GM12872 (cell line): ENCODE data around the gene WTAP.

Experiments
- TF ChIP-seq, protein P1 (sequence below): IDR thresholded peaks from 3 replicates; pipeline ENCODE4 v1.5.1; 2011; ENCODE audit warnings: low read depth, mild to moderate bottlenecking, low read length, moderate library complexity; ENCODE audit not compliant: insufficient read depth

WTAP gene

DNA sequence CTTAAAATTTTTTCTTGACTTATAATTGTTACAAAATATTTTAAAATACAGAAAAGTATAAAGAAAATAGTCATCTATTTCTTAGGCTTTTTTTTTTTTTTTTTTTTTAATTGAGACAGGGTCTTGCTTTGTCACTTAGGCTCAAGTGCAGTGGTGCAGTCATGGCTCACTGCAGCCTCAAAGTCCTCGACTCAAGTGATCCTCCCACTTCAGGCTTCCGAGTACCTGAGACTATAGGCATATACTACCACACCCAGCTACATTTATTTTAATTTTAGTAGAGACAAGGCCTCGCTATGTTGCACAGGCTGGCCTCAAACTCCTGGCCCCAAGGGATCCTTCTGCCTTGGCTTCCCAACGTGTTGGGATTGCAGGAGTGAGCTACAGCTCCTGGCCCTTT, 29.2 kb downstream of the WTAP start:
- TF ChIP-seq, protein P1, sequence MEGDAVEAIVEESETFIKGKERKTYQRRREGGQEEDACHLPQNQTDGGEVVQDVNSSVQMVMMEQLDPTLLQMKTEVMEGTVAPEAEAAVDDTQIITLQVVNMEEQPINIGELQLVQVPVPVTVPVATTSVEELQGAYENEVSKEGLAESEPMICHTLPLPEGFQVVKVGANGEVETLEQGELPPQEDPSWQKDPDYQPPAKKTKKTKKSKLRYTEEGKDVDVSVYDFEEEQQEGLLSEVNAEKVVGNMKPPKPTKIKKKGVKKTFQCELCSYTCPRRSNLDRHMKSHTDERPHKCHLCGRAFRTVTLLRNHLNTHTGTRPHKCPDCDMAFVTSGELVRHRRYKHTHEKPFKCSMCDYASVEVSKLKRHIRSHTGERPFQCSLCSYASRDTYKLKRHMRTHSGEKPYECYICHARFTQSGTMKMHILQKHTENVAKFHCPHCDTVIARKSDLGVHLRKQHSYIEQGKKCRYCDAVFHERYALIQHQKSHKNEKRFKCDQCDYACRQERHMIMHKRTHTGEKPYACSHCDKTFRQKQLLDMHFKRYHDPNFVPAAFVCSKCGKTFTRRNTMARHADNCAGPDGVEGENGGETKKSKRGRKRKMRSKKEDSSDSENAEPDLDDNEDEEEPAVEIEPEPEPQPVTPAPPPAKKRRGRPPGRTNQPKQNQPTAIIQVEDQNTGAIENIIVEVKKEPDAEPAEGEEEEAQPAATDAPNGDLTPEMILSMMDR = no peak

DNA sequence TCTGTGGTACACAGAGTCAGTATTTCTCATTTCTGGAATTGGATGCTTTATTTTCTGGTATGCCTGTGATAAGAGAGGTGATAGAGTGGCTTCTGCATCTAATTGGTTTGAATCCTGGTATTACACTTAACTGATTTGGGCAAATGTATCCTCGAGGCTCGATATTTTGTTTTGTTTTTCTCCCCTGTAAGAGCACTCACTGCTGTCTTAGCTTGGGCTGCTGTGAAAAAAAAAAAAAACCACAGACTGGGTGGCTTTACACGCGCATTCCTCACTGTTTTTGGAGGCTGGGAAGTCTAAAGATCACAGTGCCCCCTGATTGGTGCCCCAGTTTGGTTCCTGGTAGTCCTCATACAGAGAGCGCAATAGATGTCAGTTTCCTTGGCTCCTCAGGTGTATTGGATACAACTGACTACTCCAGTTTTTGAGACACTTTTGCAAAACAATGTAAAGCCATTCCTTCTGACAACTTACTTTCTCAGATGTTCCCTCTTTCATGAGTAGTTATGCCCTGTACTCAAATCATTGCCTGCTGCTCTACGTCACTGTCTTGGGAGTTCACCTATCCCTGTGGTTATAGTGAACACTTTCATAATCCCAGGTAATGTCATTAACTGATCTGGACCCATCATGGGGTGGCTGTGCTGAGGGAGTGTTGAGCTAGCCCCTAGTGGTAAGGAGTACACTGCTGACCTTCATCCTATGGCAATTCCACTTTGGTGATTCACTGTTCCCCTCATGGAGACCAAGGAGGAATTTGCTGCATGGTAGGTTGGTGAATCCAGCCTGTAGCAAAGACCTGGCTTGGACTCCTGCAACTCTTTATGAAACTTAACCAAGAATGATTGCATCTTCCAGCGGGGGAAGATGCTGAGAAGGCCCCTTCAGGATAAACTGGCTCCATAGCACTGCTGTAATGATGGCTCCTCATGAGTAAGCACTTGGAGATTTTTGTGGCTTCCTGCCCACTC, 31.0 kb downstream of the WTAP start:
- TF ChIP-seq, protein P1 = peak; percentile 26; the same call in 1 of the 3 replicates

DNA sequence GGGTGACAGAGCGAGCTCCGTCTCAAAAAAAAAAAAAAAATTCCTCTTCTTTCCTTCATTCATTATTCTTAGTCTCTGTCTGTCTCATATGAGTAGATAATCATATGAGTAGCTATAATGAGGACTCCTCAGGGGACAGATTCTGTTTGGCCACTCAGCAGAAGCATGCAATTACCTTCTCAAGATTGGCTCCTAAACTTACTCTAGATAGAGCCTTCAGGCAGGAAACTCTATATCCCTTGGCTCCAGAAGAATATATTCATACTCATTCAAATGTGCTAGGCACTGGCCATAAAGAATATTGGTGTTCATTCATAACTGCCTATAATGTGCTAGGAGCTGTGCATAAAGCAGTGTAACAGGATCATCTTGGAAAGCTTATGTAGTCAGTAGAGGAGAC, 32.3 kb downstream of the WTAP start:
- TF ChIP-seq, protein P1 = no peak

DNA sequence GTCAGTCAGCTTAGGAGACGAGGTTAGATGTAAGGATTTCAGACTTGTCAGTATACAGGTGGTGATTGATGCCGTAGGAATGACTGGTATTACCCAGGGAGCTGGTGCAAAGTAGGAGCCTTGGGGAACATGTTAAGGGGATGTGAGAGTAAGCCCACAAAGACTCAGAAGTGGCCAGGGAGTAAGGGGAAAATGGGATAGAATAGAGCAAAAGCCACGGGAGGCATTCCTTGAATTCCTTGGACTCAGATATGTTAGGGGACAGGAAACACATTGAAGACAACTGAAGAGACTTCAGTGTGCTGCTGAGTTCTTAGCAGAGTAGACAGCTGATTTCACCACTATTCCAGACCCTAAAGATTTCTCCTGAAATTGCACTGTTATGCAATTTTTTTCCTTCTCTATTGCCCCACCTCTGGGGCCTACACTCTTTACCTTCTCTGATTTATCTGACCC, 33.3 kb downstream of the WTAP start:
- TF ChIP-seq, protein P1 = no peak

DNA sequence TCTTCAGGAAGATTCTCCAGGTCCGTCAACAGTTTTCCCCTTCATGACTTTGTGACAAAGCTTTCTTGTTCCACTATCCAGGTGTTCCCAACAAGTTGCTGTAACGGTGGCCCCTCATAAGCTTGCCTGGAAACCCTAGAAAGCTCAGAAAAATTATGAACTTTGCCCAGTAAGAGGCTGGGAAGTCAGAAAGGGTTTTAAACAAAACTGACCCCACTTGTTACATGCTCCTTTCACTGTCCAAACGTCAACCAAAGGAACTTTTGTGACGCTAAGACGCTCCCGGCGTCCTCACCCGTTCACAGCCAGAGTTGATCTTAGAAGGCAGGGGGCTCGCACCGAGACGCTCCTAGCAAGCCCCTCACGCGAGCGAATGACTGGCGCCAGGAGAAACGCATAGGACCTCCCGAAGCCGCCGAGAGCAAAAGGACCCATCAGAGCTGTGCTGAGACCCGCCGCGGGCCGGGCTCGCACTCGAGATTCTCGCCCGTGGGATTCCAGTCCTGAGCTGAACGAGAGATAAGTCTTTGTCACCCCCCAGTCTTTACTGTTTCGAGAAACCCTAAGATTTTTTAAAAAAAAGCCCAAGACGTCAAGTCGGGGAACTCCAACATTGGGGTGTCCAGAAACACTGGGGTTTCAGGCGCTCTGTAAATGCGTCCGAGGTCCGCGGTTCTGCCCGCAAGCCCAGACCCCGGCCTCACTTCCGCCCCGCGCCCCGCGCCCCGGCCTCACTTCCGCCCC, 34.0 kb downstream of the WTAP start:
- TF ChIP-seq, protein P1 = no peak

DNA sequence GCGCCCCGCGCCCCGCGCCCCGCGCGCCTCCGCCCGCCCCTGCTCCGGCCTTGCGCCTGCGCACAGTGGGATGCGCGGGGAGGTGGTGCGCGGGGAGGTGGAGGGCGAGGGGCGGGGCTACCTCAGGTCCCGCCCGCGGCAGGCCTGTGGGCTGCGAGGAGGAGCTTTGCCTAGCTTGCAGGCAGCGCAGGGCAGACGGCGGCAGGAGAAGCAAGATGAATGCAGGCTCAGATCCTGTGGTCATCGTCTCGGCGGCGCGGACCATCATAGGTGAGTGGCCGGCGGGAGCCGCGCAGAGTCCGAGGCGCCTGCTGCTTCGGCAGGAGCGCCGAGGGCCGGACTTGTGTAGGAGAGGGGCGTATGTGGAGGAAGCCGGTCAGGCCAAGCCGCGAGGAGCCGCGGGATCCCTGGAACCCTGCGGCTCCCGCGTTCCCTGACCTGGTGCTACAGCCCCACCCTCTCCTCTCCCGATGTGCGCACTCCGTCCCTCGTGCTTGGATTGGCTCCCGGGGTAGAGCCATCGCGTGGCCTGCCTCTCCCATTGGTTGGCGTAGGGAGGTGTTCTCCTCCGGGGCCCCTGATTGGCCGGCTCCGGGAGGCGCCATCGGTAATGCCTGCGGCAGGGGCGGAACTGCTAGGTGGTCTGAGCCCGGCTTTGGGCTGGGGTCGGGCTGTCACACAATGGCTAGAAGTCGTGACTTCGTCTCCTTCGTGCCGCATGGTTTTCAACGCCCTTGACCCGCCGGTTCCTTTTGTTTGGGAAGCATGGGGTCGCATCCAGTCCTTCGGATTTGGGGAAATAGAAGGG, 34.8 kb downstream of the WTAP start, which contains the start of gene ACAT2:
Gene ACAT2 (plus strand): TSS at position 173 of the 808 bp plus-strand sequence. CDS start 43 bp downstream, at position 216.
- TF ChIP-seq, protein P1 = no peak
